HG03135 (cell line): Measurements from ENCODE around the gene TCN1.
"Not testable (repeated sequence)": the region's sequence is repeated elsewhere in the genome, so short reads cannot be mapped to it uniquely, and the experiment has no call there.

Experiments used
- ATAC-seq: cut with Tn5 transposase; IDR thresholded peaks from one replicate; pipeline ENCODE4 v1.9.1; 2021; ENCODE audit warnings: mild to moderate bottlenecking, moderate library complexity; ENCODE audit not compliant: unreplicated experiment

The TCN1 gene

GRCh38 chr11:59866397-59866796 lies at the start of gene TCN1:
TCN1 (minus strand) TSS chr11:59866487; CDS start chr11:59866470, 17 bp downstream.
- no peak for ATAC-seq

- not testable (repeated sequence) for ATAC-seq
Measured at GRCh38 chr11:59903569-59903968, 37.3 kb upstream of the TCN1 start.

GRCh38 chr11:59901306-59901705 lies 35.0 kb upstream of the TCN1 start:
- ATAC-seq, result no peak

GRCh38 chr11:59900366-59901126 lies 34.3 kb upstream of the TCN1 start:
- no peak for ATAC-seq

GRCh38 chr11:59899532-59899931 lies 33.2 kb upstream of the TCN1 start:
- no peak for ATAC-seq

- no peak for ATAC-seq
Measured at GRCh38 chr11:59898650-59899049, 32.4 kb upstream of the TCN1 start.

- ATAC-seq, result no peak
Measured at GRCh38 chr11:59898046-59898445, 31.8 kb upstream of the TCN1 start.

- no peak for ATAC-seq
Measured at GRCh38 chr11:59894616-59895015, 28.3 kb upstream of the TCN1 start.

GRCh38 chr11:59891781-59892181 lies 25.5 kb upstream of the TCN1 start:
- ATAC-seq, result no peak

GRCh38 chr11:59887156-59887555 lies 20.9 kb upstream of the TCN1 start:
- ATAC-seq, result not testable (repeated sequence)

- ATAC-seq, result no peak
Measured at GRCh38 chr11:59883597-59883996, 17.3 kb upstream of the TCN1 start.

- ATAC-seq, result no peak
Measured at GRCh38 chr11:59879567-59879966, 13.3 kb upstream of the TCN1 start.

GRCh38 chr11:59878575-59878974 lies 12.3 kb upstream of the TCN1 start, which contains the start of gene OOSP3:
OOSP3 (plus strand) TSS chr11:59878782; CDS start chr11:59878809, 27 bp downstream.
- ATAC-seq, result no peak

GRCh38 chr11:59877784-59878183 lies 11.5 kb upstream of the TCN1 start:
- ATAC-seq, result no peak

- ATAC-seq, result no peak
Measured at GRCh38 chr11:59877325-59877724, 11.0 kb upstream of the TCN1 start.

GRCh38 chr11:59875856-59876519 lies 9.7 kb upstream of the TCN1 start:
- ATAC-seq, result no peak

- no peak for ATAC-seq
Measured at GRCh38 chr11:59872076-59872475, 5.8 kb upstream of the TCN1 start.

- ATAC-seq, result no peak
Measured at GRCh38 chr11:59867946-59868345, 1.7 kb upstream of the TCN1 start.

GRCh38 chr11:59866836-59867235 lies 549 bp upstream of the TCN1 start:
- ATAC-seq, result no peak

- no peak for ATAC-seq
Measured at GRCh38 chr11:59865031-59865430, 1.3 kb downstream of the TCN1 start.

- no peak for ATAC-seq
Measured at GRCh38 chr11:59862252-59862651, 4.0 kb downstream of the TCN1 start.

GRCh38 chr11:59859673-59860072 lies 6.6 kb downstream of the TCN1 start:
- no peak for ATAC-seq
